Pancreas (tissue), 10 donors: Measurements from ENCODE around the gene NCK2. TPM values are rescaled to one million over a fixed set of nuclear protein-coding genes. Genes with fewer than 3 reads are reported as not detected.

Source experiments
- ATAC-seq, 4 donors: fragments of 200-7000 bp; cut with Tn5 transposase; one replicate each; pipeline versions ENCODE4 v1.8.0 to v1.9.1; 2020; ENCODE audit warnings: mild to moderate bottlenecking in 4 of 4, moderate library complexity in 4 of 4
- DNase-seq, 6 donors: peaks; one replicate each; pipeline ENCODE4 v3.0.0-alpha.2; 2020
- FAIRE-seq: peaks from 2 replicates; lab custom pipeline; 2012; peaks lifted over from hg19 to GRCh38; lab: Jason Lieb, UNC
- H3K27ac ChIP-seq, 4 donors: fragments of 200-600 bp; sonication (generic); 1 replicate in 3 of 4; 2 replicates in 1 of 4; pipeline versions ENCODE4 v1.5.0 to v1.8.0; 2020
- H3K27me3 ChIP-seq, 4 donors: fragments of 200-600 bp; one replicate each; pipeline ENCODE4 v1.8.0; 2021
- H3K36me3 ChIP-seq, 3 donors: fragments of 200-600 bp; sonication (generic) in 1 of 3; one replicate each; pipeline versions ENCODE4 v1.5.0 to v1.8.0; 2020 to 2021
- H3K4me1 ChIP-seq, 3 donors: fragments of 200-600 bp; one replicate each; pipeline ENCODE4 v1.8.0; 2021
- H3K4me3 ChIP-seq, 4 donors: fragments of 200-600 bp; sonication (generic) in 2 of 4; one replicate each; pipeline versions ENCODE4 v1.5.0 to v1.8.0; 2020 to 2021
- H3K9me3 ChIP-seq, 4 donors: fragments of 200-600 bp; one replicate each; pipeline ENCODE4 v1.8.0; 2021
- CTCF ChIP-seq, 4 donors: fragments of 200-600 bp; sonication (generic) in 3 of 4; IDR thresholded peaks; one replicate each; pipeline versions ENCODE4 v1.5.0 to v1.8.0; 2021; ENCODE audit warnings: antibody characterized with exemption in 4 of 4
- WGBS, 2 donors: extraction: QIAGEN DNeasy Blood & Tissue Kit; methylation state at CpG; one replicate each; pipeline ENCODE4 v1.1.7; 2013; 5-methylcytosine and 5-hydroxymethylcytosine counted together
- intact Hi-C, 3 donors: fragments of 100-400 bp; cut with DNase I; formaldehyde crosslinking; loops; one replicate each; pipeline versions ENCODE4 v1.11.1 to v1.14.2; 2022
- polyA plus RNA-seq, 2 donors: library from polyadenylated mRNA; stranded (reverse); fragments of 200-250 nt; gene quantifications; one replicate each; pipeline ENCODE4 v1.2.3, GENCODE V29; 2013
- total RNA-seq, 6 donors: library from RNA; stranded (reverse); fragmentation: NEBNext Ultra II Directional in 4 of 6; extraction: Animal tissue kit (Norgen Biotek cat#: 25700) in 4 of 6; gene quantifications; one replicate each; pipeline versions ENCODE4 v1.2.1 to v1.2.4, GENCODE V29; 2021 to 2023
- donor health status: healthy with polysubstance abuse.
- donor health status: DM: no; HTN: no; CAD: no; lungs with moderate emphysema.
- donor health status: DM: no; HTN: no; CAD: no.
- donor health status: control.
- donor health status: control.
- donor health status: Bipolar disorder and iron deficiency.
- donor health status: DM: yes; HTN: yes; CAD: no.
- donor health status: DM: no; HTN: no; CAD: no.
- donor health status: DM: no; HTN: no; CAD: no.
- donor health status: DM: yes; HTN: yes; CAD: no.

NCK2 gene
- total and polyA plus RNA-seq, 8 donors: 28.4 to 57.6 (median 31.2) TPM

GRCh38 chr2:105788670-105789290 is 44.1 kb downstream of the NCK2 start:
- ATAC-seq: no peak
- no peaks in the 10 kb centered on the region for H3K27me3 ChIP-seq
- no peak for DNase-seq
- no peak for FAIRE-seq
- no peaks in the 10 kb centered on the region for H3K9me3 ChIP-seq
- WGBS, 2 donors: 78% methylated on average over 12 of the region's 12 CpGs
- peaks cover 0 to 12% (median 0%) of the 10 kb centered on the region in 3 donors for H3K4me1 ChIP-seq
- intact Hi-C loops: no loop called here
- H3K27ac ChIP-seq: no peak overlapping the region
- TF ChIP-seq CTCF (IDR thresholded peaks at IDR 0.05): no peak
- H3K4me3 ChIP-seq: no peak overlapping the region
- no peaks in the 10 kb centered on the region for H3K36me3 ChIP-seq

GRCh38 chr2:105789745-105790460 is 45.2 kb downstream of the NCK2 start:
- peaks cover 0 to 12% (median 0%) of the 10 kb centered on the region in 3 donors for H3K4me1 ChIP-seq
- H3K27ac ChIP-seq: no peak overlapping the region
- H3K36me3 ChIP-seq: no peaks in the 10 kb centered on the region
- FAIRE-seq (no peak), DNase-seq (no peak), ATAC-seq (peak; percentile 46 to 63 (median 56))
- no peak for TF ChIP-seq CTCF (IDR thresholded peaks at IDR 0.05)
- H3K27me3 ChIP-seq: no peaks in the 10 kb centered on the region
- WGBS, 2 donors: 44 to 48% methylated on average over 11 of the region's 11 CpGs
- intact Hi-C loops: no loop called here
- H3K4me3 ChIP-seq: no peak overlapping the region
- H3K9me3 ChIP-seq: no peaks in the 10 kb centered on the region

GRCh38 chr2:105790461-105791149 is 45.9 kb downstream of the NCK2 start:
- H3K36me3 ChIP-seq: no peaks in the 10 kb centered on the region
- DNase-seq (no peak), FAIRE-seq (no peak), ATAC-seq (peak in 3 of 4 donors; percentile 9 to 38 (median 34))
- H3K9me3 ChIP-seq: no peaks in the 10 kb centered on the region
- H3K27ac ChIP-seq: no peak overlapping the region
- 72 to 74% methylated on average over 10 of the region's 10 CpGs for WGBS, 2 donors
- intact Hi-C loops: no loop called here
- peaks cover 0 to 14% (median 0%) of the 10 kb centered on the region in 3 donors for H3K4me1 ChIP-seq
- no peaks in the 10 kb centered on the region for H3K27me3 ChIP-seq
- TF ChIP-seq CTCF (IDR thresholded peaks at IDR 0.05): no peak
- no peak overlapping the region for H3K4me3 ChIP-seq

GRCh38 chr2:105791229-105791628 is 46.5 kb downstream of the NCK2 start:
- Histone ChIP-seq H3K4me1 (peaks cover 0 to 20% (median 0%) of the 10 kb centered on the region in 3 donors), H3K27me3 (no peaks in the 10 kb centered on the region), H3K27ac (no peak overlapping the region), H3K36me3 (no peaks in the 10 kb centered on the region), H3K9me3 (no peaks in the 10 kb centered on the region), H3K4me3 (no peak overlapping the region)
- WGBS, 2 donors: 67 to 81% methylated on average over 12 of the region's 12 CpGs
- ATAC-seq: no peak
- intact Hi-C loops: no loop called here
- DNase-seq: no peak
- TF ChIP-seq CTCF (IDR thresholded peaks at IDR 0.05): no peak
- FAIRE-seq: no peak
